Vagina (tissue), 2 donors: ENCODE data around the gene PGBD4.

ENCODE experiments used
- CTCF ChIP-seq, 3 experiments: fragments of 450-650 bp in 2 of 3; fragments of 200-600 bp in 1 of 3; sonication (generic) in 1 of 3; IDR thresholded peaks; one replicate each; pipeline ENCODE4 v1.5.1; 2017 to 2019; ENCODE audit warnings: antibody characterized with exemption in 3 of 3, mild to moderate bottlenecking in 2 of 3, moderate library complexity in 2 of 3
- POLR2A ChIP-seq, 2 donors: fragments of 450-650 bp; IDR thresholded peaks; one replicate each; pipeline ENCODE4 v1.6.1; 2017; ENCODE audit warnings: antibody characterized with exemption in 2 of 2, mild to moderate bottlenecking in 2 of 2, moderate library complexity in 2 of 2
- POLR2AphosphoS5 ChIP-seq, 2 donors: sonication (generic); formaldehyde crosslinking; IDR thresholded peaks; one replicate each; pipeline ENCODE4 v1.9.0; 2017; ENCODE audit warnings: antibody characterized with exemption in 2 of 2, mild to moderate bottlenecking in 2 of 2, low read depth in 1 of 2; ENCODE audit not compliant: insufficient read depth in 1 of 2

DNA sequence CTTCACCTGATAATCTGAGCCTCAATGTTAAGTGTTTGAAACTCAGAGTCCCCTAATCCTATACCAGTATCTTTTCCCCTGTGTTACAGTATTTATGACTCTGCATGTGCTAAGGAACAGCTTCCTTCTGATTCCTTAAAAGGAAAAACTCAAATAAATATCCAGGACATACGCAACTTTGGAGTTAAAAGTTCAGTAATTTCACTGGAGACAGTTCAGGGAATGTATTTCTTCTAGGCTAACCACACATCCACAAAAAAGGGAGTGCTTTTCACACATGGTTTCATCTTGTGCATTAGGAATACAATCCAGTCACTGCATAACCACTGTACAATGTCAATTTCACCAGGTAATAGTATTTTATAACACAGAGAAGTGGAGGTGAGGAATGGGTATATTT is 31.0 kb downstream of the PGBD4 start:
- no peak for TF ChIP-seq CTCF (IDR thresholded peaks at IDR 0.05)
- TF ChIP-seq POLR2A (IDR thresholded peaks at IDR 0.05) = no peak
- TF ChIP-seq POLR2AphosphoS5 (IDR thresholded peaks at IDR 0.05; ENCODE audit: insufficient read depth in 1 of 2, low read depth in 1 of 2) = no peak
